BLaER1 treated with 17β-estradiol and CSF1 and Interleukin-3, amounts not matched to agents 10 nM and 100 nM (cell line): ENCODE data around the gene TCF7.

Source experiments
- H3K27ac ChIP-seq, 11 experiments: shearing (Covaris generic); formaldehyde crosslinking; 2 replicates each; pipeline ENCODE4 v1.8.1; 2022
- H3K27me3 ChIP-seq, 11 experiments: shearing (Covaris generic); formaldehyde crosslinking; 2 replicates each; pipeline ENCODE4 v1.8.1; 2022
- H3K36me3 ChIP-seq, 11 experiments: shearing (Covaris generic); formaldehyde crosslinking; 2 replicates each; pipeline ENCODE4 v1.8.1; 2022
- H3K4me1 ChIP-seq, 10 experiments: shearing (Covaris generic); formaldehyde crosslinking; 2 replicates each; pipeline ENCODE4 v1.8.1; 2022
- H3K4me2 ChIP-seq, 11 experiments: shearing (Covaris generic); formaldehyde crosslinking; 2 replicates each; pipeline ENCODE4 v1.8.1; 2022
- H3K4me3 ChIP-seq, 10 experiments: shearing (Covaris generic); formaldehyde crosslinking; 2 replicates each; pipeline ENCODE4 v1.8.1; 2022
- H3K9ac ChIP-seq, 11 experiments: shearing (Covaris generic); formaldehyde crosslinking; 2 replicates each; pipeline ENCODE4 v1.8.1; 2022
- H3K9me3 ChIP-seq, 11 experiments: shearing (Covaris generic); formaldehyde crosslinking; replicated peaks in 1 of 11; 2 replicates each; pipeline ENCODE4 v1.8.1; 2022
- H4K20me1 ChIP-seq, 11 experiments: shearing (Covaris generic); formaldehyde crosslinking; 2 replicates each; pipeline ENCODE4 v1.8.1; 2022
- Cebpa-rat ChIP-seq, 11 experiments: shearing (Covaris generic); IDR thresholded peaks; 2 replicates each; pipeline ENCODE4 v1.8.1; 2022

TCF7 gene

DNA sequence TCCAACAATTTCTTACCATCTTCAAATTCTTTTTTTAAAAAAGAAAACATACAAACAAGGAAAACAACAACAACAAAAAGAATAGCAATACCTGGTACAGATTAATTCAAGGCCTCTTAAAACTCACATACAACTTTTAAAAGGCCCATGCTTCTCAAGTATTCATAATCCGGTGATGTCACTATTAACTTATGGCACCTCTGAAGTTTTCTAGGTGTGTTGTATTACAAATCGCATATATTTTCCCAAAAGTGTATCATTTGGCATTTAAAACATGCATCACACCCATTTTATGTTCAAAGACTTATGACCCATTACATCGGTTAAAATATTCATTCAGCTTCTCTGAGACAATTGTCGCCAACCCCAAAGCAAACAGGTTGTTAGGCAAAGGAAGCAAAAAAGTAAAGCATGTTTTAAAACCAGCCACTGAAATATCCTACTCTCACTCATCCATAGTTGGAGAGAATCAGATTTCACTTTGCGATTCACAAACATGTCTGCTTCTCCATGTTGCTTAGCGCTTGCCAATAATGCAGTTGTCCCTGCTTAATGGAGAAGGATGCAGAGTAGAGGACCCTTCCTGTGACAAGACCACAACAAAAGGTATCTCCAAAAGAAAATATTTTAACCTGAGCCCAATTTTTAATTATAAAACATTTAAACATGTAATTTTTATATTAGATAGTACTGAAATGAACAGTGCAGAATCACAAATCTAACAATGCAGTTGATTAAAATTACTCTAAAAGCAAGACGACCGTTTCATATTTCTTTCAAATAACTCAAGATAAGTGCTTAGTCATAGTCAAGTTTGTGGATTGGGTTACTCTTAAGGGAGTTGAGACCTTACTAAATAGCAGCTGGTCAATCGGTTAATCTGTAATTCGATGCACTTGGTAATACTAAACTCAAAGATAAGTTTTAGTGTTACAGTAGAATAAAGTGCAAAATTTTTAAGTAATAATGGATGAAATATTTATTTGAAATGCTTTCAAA is 60.7 kb downstream of the TCF7 start:
- H4K20me1 ChIP-seq = peaks cover 50 to 66% (median 64%) of the 10 kb centered on the region in 11 experiments; a peak in 21 of 22 replicates

DNA sequence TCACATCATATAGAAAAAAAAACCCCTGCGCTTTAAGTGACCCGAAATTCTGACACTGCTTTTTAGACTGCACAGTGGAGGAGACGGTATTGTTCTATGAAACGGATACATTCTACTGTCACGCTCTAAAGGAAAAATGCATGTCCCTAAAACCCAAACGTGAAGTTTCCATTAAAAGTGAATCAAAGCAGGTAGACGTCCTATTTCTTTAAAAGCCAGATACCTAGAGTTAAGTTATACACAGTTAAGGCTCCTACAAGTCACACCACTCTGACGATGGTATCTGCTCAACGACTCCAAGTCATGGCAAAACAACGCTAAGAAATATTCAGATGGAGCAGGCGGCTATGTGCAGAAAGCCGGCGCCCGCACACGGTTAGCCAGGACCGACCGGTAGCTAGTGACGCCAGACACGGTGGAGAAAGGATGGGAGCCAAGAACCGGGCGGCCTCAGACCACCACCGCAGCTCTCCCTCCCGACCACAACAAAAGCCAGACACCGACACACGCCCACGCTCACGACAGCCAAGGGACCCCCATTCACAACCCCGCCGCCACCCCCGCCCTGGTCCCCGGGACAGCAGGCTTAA is 61.5 kb downstream of the TCF7 start:
- H3K4me1 ChIP-seq = peaks cover 17 to 27% (median 26%) of the 10 kb centered on the region in 10 experiments
- no peaks in the 10 kb centered on the region for H3K9me3 ChIP-seq
- peak overlapping the region; percentile 91 to 100 (median 100) for H3K9ac ChIP-seq
- peak overlapping the region; percentile 93 to 100 (median 99) for H3K27ac ChIP-seq
- H4K20me1 ChIP-seq = peaks cover 46 to 57% (median 56%) of the 10 kb centered on the region in 11 experiments; a peak in 21 of 22 replicates
- H3K4me2 ChIP-seq = peak overlapping the region; percentile 75 to 96 (median 87)
- peak overlapping the region; percentile 70 to 99 (median 96) for H3K4me3 ChIP-seq
- no peak for TF ChIP-seq Cebpa-rat (IDR thresholded peaks at IDR 0.05)
- peaks cover 28 to 34% (median 30%) of the 10 kb centered on the region in 11 experiments for H3K36me3 ChIP-seq
- no peaks in the 10 kb centered on the region for H3K27me3 ChIP-seq

More for the DNA sequence above, 60.7 kb downstream of the TCF7 start:
- Histone ChIP-seq H3K9ac (peak overlapping the region; percentile 91 to 100 (median 100)), H3K4me1 (peaks cover 17 to 27% (median 26%) of the 10 kb centered on the region in 10 experiments), H3K4me2 (peak overlapping the region; percentile 75 to 96 (median 87)), H3K9me3 (no peaks in the 10 kb centered on the region), H3K27me3 (no peaks in the 10 kb centered on the region), H3K36me3 (peaks cover 37 to 42% (median 39%) of the 10 kb centered on the region in 11 experiments), H3K27ac (peak overlapping the region; percentile 93 to 100 (median 99); a peak in 21 of 22 replicates), H3K4me3 (peak overlapping the region; percentile 70 to 99 (median 96))
- TF ChIP-seq Cebpa-rat (IDR thresholded peaks at IDR 0.05) = no peak

DNA sequence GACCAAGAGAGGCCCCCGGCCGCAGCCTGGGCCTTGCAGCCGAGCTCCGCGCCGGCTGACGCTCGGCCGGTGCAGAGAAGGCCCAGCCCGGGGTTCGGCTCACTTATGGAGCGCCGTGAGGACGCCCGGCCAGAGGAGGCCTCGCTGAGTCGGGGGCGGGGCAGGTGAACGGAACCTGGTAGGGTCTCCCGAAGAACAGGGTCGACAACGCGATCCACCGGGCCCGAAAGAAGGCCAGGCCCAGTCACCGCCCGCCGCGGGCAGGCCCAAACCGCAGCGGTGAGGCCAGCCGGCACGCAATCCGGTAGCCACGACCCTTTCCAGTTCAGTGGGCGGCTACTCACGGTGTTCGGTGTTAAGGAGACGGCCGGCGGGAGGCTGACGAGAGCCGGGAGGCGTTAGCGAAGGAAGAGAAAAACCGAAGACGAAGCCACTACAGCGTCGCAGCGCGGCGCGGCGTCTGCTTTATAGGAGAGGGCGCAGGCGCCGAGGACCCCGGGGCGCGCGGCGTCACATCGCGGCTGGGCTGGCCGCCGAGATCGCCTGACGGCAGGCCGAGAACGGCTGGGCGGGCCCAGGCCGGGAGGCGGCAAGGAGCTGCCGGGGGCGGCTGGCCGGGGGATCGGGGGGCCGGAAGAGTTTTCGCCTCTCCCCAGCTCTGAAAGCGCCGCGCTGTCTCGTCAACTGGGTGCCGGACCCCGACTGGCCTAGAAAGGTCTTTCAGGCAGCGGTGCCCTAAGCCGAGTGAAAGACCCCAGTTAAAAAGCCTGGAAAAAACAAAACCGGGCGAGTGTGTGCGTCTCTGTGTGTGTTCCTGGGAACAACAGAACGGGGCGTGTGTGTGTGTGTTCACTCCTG is 62.3 kb downstream of the TCF7 start, which contains the start of gene SKP1:
TSS of gene SKP1 (minus strand) at position 440 of the 858 bp plus-strand sequence. CDS start 2,928 bp downstream, outside the sequence.
- peaks cover 21 to 26% (median 23%) of the 10 kb centered on the region in 11 experiments for H3K36me3 ChIP-seq
- H3K4me1 ChIP-seq = peaks cover 17 to 27% (median 26%) of the 10 kb centered on the region in 10 experiments
- peak within 1 kb of the TSS; percentile 93 to 100 (median 99) for H3K27ac ChIP-seq
- TF ChIP-seq Cebpa-rat (IDR thresholded peaks at IDR 0.05) = no peak
- H3K27me3 ChIP-seq = no peaks in the 10 kb centered on the region
- no peaks in the 10 kb centered on the region for H3K9me3 ChIP-seq
- H3K9ac ChIP-seq = peak within 1 kb of the TSS; percentile 91 to 100 (median 100)
- peak within 1 kb of the TSS; percentile 70 to 99 (median 96) for H3K4me3 ChIP-seq
- H3K4me2 ChIP-seq = peak within 1 kb of the TSS; percentile 83 to 97 (median 94)
- H4K20me1 ChIP-seq = peaks cover 44 to 50% (median 48%) of the 10 kb centered on the region in 11 experiments; a peak in 21 of 22 replicates

DNA sequence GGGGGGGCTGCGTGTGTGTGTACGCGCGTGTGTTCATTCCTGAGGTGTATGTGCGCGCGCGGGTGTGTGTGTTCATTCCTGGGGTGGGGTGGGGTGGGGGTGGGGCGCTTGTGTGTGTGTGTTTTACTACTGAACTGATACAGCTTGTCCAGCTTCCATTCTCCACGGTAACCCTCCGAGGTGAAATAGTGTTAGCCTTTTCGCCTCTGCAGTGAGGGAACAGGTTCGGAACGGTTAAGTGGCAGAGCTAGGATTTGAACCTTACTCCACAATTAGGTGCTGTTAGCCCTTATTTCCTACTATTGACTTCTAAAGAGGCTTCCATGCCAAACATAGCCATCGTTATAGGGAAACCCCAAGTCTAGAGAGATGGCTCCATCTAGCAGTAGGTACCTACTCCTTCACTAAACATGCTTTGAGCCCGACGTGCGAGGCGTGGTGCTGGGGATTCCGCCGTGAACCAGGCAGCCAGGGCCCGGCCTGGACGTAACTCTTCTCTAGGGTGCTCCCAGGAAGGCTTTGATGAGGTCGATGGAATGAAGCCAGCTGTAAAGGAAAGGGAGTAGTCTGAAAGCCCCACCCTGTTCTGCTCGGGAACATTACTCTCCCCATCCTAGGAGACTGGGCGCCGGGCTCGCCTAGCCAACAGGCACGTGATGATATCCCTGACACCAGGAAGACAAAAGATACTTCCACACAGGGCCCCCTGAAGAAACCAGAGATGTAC is 63.1 kb downstream of the TCF7 start:
- H3K9ac ChIP-seq = peak overlapping the region; percentile 91 to 100 (median 100)
- peak overlapping the region; percentile 93 to 100 (median 99) for H3K27ac ChIP-seq
- no peaks in the 10 kb centered on the region for H3K27me3 ChIP-seq
- H4K20me1 ChIP-seq = peaks cover 37 to 42% (median 41%) of the 10 kb centered on the region in 11 experiments; a peak in 21 of 22 replicates
- no peak for TF ChIP-seq Cebpa-rat (IDR thresholded peaks at IDR 0.05)
- peaks cover 13 to 19% (median 15%) of the 10 kb centered on the region in 11 experiments for H3K36me3 ChIP-seq
- H3K4me2 ChIP-seq = peak overlapping the region; percentile 83 to 97 (median 93)
- no peaks in the 10 kb centered on the region for H3K9me3 ChIP-seq
- H3K4me3 ChIP-seq = peak overlapping the region; percentile 70 to 99 (median 96)
- H3K4me1 ChIP-seq = peaks cover 17 to 27% (median 26%) of the 10 kb centered on the region in 10 experiments

DNA sequence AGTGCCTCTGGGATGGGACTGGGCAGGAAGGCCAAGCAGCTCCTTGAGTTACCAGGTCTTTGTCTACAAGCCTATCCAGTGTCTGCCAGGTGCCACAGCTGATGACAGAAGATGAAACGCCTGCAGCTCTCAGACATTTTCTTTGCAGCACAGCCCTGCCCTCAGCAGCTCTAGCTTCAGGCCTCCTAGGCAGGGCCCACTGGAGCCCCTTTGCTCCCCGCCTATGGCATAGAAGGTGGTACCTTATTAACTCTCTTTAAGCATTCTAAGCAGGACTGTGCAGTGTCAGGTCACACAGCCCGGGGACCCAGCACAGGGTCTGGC is 63.6 kb downstream of the TCF7 start:
- TF ChIP-seq Cebpa-rat (IDR thresholded peaks at IDR 0.05) = no peak
- Histone ChIP-seq H3K9me3 (no peaks in the 10 kb centered on the region), H3K27ac (peak overlapping the region in 9 of 11 experiments; percentile 93 to 100 (median 100); a peak in 16 of 22 replicates), H3K4me3 (peak overlapping the region in 8 of 10 experiments; percentile 70 to 99 (median 94); a peak in 14 of 20 replicates), H4K20me1 (peaks cover 34 to 37% (median 36%) of the 10 kb centered on the region in 11 experiments; a peak in 21 of 22 replicates), H3K27me3 (no peaks in the 10 kb centered on the region), H3K9ac (peak overlapping the region in 10 of 11 experiments; percentile 91 to 100 (median 100); a peak in 20 of 22 replicates), H3K36me3 (peaks cover 8 to 13% (median 9%) of the 10 kb centered on the region in 11 experiments), H3K4me1 (peaks cover 17 to 27% (median 26%) of the 10 kb centered on the region in 10 experiments), H3K4me2 (peak overlapping the region; percentile 83 to 97 (median 93))

DNA sequence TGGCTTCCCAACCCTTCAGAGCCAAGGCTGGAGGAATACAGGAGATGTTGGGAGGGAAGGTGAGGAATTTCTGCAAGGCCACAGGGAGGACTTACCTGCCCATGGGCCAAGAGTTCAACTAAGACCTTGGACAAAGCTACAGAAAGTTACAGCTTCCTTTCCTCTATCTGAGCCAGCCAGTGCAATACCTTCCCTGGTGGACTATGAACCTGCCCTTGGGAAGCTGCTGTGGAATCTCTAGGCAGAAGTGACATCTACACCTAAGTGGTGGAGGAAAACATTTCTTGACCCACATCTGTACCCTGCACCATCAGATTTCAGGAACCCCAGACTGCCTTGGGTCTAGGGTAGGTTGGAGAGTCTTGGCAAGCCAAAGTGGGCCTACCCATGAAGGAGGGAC is 69.0 kb downstream of the TCF7 start:
- H3K4me1 ChIP-seq = peaks cover 0 to 7% (median 0%) of the 10 kb centered on the region in 10 experiments; a peak in 6 of 20 replicates
- TF ChIP-seq Cebpa-rat (IDR thresholded peaks at IDR 0.05) = no peak
- no peak overlapping the region for H3K4me2 ChIP-seq
- 0 out of 22 replicates have a peak overlapping the region, but pooled peaks of 1 of the 11 experiments have one; percentile 2 for H3K9ac ChIP-seq
- no peaks in the 10 kb centered on the region for H3K9me3 ChIP-seq
- H3K36me3 ChIP-seq = no peaks in the 10 kb centered on the region
- H3K27me3 ChIP-seq = no peaks in the 10 kb centered on the region
- no peak overlapping the region for H3K27ac ChIP-seq
- peaks cover 0 to 20% (median 5%) of the 10 kb centered on the region in 11 experiments; a peak in 11 of 22 replicates for H4K20me1 ChIP-seq
- H3K4me3 ChIP-seq = no peak overlapping the region
